ENCODE measurements around the gene MBOAT7.

- TF ChIP-seq, protein P1, sequence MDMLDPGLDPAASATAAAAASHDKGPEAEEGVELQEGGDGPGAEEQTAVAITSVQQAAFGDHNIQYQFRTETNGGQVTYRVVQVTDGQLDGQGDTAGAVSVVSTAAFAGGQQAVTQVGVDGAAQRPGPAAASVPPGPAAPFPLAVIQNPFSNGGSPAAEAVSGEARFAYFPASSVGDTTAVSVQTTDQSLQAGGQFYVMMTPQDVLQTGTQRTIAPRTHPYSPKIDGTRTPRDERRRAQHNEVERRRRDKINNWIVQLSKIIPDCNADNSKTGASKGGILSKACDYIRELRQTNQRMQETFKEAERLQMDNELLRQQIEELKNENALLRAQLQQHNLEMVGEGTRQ (IDR thresholded peaks at IDR 0.05; ENCODE audit: borderline replicate concordance, low read depth, low read length): no peak
- TF ChIP-seq CTCF (IDR thresholded peaks at IDR 0.05) (no peak), NFIC (IDR thresholded peaks at IDR 0.05; ENCODE audit: borderline replicate concordance) (no peak), EZH2phosphoT487 (IDR thresholded peaks at IDR 0.05; ENCODE audit: borderline replicate concordance, low read depth) (no peak), JUND (IDR thresholded peaks at IDR 0.05) (no peak), SIN3A (IDR thresholded peaks at IDR 0.05; ENCODE audit: borderline replicate concordance, low read depth, low read length) (no peak), FOXJ3 (CRISPR knock-in tag; IDR thresholded peaks at IDR 0.05) (no peak), POLR2AphosphoS5 (IDR thresholded peaks at IDR 0.05; ENCODE audit: low read depth, low read length) (no peak)
- TF ChIP-seq, protein P2, sequence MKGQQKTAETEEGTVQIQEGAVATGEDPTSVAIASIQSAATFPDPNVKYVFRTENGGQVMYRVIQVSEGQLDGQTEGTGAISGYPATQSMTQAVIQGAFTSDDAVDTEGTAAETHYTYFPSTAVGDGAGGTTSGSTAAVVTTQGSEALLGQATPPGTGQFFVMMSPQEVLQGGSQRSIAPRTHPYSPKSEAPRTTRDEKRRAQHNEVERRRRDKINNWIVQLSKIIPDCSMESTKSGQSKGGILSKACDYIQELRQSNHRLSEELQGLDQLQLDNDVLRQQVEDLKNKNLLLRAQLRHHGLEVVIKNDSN (IDR thresholded peaks at IDR 0.05; ENCODE audit: borderline replicate concordance, low read depth): no peak
Measured at GRCh38 chr19:54147676-54148075, 41.7 kb downstream of the MBOAT7 start.

Measured in SK-N-SH (cell line).